ENCODE measurements around the gene KRTAP4-9.

DNA sequence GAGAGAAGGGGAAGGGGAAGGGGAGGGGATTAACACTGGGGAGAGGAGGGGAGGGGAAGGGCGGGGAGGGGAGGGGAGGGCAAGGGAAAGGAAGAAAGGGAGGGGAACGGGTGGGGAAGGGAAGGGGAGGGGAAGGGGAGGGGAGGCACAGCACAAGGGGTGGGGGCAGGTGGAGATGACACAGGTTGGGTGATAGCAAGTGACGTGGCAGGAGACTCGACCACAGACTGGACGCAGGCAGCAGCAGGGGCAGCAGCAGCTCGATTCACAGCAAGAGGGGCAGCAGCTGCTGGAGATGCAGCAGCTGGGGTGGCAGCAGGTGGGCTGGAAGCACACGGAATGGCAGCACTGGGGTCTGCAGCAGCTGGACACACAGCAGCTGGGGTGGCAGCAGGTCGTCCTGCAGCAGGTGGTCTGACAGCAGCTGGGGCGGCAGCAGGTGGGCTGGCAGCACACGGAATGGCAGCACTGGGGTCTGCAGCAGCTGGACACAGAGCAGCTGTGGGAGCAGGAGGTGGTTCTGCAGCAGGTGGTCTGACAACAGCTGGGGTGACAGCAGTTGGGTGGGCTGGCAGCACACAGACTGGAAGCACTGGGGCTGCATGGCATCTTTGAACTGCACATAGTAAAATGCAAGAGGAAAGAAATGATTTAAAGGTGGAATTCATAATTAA is 3.5 kb upstream of the KRTAP4-9 start, which contains the start of gene KRTAP4-16:
- TF ChIP-seq ZFX (IDR thresholded peaks at IDR 0.05) = no peak
- TF ChIP-seq, protein P1, sequence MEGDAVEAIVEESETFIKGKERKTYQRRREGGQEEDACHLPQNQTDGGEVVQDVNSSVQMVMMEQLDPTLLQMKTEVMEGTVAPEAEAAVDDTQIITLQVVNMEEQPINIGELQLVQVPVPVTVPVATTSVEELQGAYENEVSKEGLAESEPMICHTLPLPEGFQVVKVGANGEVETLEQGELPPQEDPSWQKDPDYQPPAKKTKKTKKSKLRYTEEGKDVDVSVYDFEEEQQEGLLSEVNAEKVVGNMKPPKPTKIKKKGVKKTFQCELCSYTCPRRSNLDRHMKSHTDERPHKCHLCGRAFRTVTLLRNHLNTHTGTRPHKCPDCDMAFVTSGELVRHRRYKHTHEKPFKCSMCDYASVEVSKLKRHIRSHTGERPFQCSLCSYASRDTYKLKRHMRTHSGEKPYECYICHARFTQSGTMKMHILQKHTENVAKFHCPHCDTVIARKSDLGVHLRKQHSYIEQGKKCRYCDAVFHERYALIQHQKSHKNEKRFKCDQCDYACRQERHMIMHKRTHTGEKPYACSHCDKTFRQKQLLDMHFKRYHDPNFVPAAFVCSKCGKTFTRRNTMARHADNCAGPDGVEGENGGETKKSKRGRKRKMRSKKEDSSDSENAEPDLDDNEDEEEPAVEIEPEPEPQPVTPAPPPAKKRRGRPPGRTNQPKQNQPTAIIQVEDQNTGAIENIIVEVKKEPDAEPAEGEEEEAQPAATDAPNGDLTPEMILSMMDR (conservative IDR thresholded peaks at IDR 0.05) = no peak
